Erythroblast (primary cell): ENCODE data around the gene PRKAA1.
"Not testable (repeated sequence)": the region's sequence is repeated elsewhere in the genome, so short reads cannot be mapped to it uniquely, and the experiment has no call there.

ENCODE experiments used
- DNase-seq, 2 experiments: peaks; one replicate each; lab custom pipeline; 2025; lab: John Stamatoyannopoulos, UW
- GATA1 ChIP-seq: IDR thresholded peaks from 2 replicates; pipeline ENCODE4 v1.6.1; 2011; ENCODE audit warnings: low read depth, mild to moderate bottlenecking, control low read depth, low read length, moderate library complexity
- POLR2A ChIP-seq: IDR thresholded peaks from 2 replicates; pipeline ENCODE4 v1.6.1; 2011; ENCODE audit warnings: mild to moderate bottlenecking, low read length

PRKAA1 gene

GRCh38 chr5:40798801-40799210, 632 bp upstream of the PRKAA1 start:
- no peak for TF ChIP-seq POLR2A
- TF ChIP-seq GATA1 = no peak
- DNase-seq = no peak

DNA sequence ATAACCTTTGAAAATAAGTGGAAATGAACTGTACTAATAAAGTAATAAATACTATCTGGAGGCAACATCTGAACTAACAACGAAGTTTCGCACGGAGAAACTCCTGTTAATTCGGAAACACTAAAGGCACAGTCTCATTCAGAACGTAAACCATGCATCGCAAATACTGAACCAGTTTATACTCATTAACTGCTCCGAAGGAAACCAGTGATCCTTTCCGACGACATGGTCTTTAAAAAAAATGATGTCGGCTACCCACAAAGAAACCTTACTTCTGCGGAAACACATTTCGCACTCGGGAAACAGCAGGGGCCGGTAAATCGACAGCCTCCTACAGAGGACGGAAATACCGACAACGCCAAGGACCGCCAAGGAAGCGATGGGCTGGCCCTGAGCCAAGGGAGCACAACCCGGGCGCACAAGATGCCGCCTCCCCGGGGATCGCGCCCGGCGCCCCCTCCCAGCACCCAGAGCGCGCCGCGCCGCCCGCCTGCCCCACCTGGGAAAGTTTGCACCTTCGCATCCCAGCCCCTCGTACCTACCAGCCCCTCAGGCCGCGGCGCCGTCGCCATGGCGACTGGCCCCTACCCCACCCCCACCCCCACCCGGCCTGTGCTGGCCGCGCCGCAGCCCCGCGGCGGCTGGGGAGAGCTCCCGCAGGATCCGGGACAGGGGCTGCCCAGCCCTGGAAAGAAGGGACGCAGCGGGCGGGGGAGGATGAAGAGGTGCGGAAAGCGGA, 732 bp downstream of the PRKAA1 start:
- DNase-seq = peak; percentile 84 to 88
- TF ChIP-seq GATA1 = no peak
- no peak for TF ChIP-seq POLR2A

- TF ChIP-seq GATA1 (no peak), POLR2A (no peak)
- DNase-seq = peak in 1 of 2 experiments; percentile 31
Observed at GRCh38 chr5:40796487-40796889, 1.7 kb downstream of the PRKAA1 start.

GRCh38 chr5:40794877-40795276, 3.3 kb downstream of the PRKAA1 start:
- DNase-seq = not testable (repeated sequence)

DNA sequence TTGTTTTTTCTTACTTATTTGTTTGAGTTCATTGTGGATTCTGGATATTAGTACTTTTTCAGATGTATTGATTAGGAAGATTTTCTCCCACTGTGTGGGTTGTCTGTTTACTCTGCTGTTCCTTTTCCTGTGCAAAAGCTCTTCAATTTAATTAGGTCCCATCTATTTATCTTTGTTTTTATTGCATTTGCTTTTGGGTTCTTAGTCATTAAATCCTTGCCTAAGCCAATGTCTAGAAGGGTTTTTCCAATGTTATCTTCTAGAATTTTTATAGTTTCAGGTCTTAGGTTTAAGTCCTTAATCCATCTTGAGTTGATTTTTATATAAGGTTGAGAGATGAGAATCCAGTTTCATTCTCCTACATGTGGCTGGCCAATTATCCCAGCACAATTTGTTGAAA, 3.8 kb downstream of the PRKAA1 start:
- DNase-seq = not testable (repeated sequence)

DNA sequence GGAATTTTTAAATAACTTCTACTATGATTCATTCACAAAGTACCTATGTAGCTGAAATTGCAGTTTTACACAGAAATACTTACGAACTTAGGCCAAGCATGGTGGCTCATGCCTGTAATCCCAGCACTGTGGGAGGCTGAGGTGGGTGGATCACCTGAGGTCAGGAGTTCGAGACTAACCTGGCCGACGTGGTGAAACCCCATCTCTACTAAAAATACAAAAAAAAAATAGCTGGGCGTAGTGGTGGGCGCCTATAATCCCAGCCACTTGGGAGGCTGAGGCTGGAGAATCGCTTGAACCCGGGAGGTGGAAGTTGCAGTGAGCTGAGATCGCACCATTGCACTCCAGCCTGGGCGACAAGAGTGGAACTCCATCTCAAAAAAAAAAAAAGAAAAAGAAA, 5.5 kb downstream of the PRKAA1 start:
- DNase-seq = not testable (repeated sequence)

DNA sequence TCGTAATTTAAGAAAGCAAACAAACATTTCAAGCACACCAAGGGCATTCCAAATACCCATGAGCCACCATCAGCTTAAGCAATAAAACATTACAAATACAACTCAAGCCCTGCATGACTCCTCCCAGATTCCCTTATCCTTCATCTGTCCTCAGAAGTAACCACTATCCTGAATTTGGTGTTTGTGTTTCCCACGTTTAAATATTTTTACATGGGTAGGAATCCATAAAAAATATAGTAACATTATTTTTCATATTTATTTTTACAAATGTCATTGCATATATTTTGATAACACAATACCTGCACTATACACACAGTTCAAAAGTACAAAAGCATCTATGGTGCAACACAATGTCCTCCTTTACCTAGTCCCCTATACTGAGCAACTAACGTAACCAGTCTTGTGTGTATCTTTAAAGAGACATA, 6.4 kb downstream of the PRKAA1 start:
- peak in 1 of 2 experiments; percentile 21 for DNase-seq
- no peak for TF ChIP-seq POLR2A
- TF ChIP-seq GATA1 = no peak

DNA sequence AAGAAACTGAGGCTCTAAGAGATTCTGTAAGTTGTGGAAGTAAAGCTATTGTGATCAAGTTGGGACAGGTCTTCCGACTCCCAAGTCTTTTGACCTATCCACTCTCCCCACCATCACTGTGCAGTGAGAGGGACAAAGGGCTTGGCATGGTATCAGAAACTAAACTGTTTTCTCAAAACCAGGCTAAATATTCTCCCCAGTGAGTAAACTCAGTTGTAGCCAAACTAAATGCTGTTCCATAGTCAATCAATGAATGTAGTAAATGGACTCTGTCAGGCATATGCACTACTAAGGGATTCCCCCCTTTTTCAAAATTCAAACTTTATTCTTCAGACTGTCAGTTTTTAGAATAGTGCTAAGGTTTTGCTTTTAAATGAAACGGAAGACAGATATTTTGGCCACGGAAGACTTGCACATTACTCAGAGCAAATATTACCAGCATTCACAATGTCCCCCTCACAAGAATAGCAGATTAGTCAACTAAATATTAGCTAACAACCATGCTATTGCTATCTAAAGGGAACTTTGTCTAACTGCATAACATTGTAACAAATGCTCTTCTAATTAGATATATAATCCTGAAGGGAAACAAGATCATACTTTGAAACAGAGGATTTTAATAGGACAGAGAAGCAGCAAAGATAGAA, 7.1 kb downstream of the PRKAA1 start:
- no peak for DNase-seq
- TF ChIP-seq POLR2A (no peak), GATA1 (no peak)

GRCh38 chr5:40788941-40789340, 9.2 kb downstream of the PRKAA1 start:
- DNase-seq = not testable (repeated sequence)

DNA sequence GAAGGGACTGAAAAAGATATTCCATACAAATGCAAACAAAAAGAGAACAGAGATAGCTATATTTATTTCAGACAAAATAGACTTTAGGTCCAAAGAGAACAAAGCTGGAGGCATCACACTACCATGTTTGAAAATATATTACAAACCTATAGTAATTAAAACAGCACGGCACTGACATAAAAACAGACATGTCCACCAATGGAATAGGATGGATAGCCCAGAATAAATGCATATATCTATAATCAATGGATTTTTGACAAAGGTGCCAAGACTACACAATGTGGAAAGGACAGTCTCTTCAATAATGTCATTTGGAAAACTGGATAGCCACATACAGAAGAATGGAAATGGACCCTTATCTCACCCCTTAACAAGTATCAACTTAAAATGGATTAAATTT, 10.2 kb downstream of the PRKAA1 start:
- DNase-seq = no peak
- TF ChIP-seq POLR2A (no peak), GATA1 (no peak)

- DNase-seq = not testable (repeated sequence)
Observed at GRCh38 chr5:40786664-40787063, 11.5 kb downstream of the PRKAA1 start.

DNA sequence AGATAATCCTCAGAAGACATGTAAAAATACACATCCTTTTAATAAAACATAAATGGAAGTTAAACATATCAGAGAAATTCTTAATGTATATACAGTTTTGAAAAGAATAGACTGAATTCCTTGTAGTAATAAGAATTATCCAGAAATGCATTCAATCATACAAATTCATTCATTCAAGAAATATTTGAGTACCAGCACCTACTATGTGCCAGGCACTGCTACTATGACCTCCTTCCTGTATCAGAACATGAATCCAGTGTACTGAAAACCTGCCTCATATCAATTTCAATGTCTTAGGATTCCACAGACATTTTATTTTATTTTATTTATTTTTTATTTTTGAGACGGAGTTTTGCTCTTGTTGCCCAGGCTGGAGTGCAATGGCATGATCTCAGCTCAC, 13.3 kb downstream of the PRKAA1 start:
- TF ChIP-seq POLR2A (no peak), GATA1 (no peak)
- DNase-seq = no peak

DNA sequence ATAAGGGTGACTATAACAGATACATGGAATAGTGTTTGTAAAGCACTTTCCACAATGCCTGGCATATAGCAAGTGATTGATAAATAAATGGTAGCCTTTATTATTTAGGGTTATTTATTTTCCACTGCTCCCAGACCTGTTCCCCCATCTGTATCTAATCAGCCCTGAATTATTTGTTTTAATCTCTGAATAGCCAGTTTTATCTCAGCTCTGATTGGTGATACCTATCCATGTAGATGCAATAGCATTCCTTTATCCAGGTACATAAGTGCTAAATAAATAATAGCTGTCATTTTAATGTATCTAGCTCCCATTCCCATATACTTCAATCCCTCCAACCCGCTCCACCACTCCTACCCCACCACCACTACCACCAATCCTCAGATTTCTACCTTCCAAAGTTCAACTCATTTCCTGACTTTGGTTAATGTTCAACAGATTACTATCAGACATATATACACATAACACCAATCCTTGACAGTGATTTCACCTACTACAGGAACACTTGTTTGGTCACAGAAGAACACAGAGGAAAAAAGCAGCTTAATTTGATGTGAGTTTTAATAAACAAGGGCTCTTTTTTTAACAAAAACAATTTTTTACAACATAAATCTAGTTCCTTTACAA, 14.0 kb downstream of the PRKAA1 start:
- no peak for DNase-seq
- TF ChIP-seq GATA1 (no peak), POLR2A (no peak)

DNA sequence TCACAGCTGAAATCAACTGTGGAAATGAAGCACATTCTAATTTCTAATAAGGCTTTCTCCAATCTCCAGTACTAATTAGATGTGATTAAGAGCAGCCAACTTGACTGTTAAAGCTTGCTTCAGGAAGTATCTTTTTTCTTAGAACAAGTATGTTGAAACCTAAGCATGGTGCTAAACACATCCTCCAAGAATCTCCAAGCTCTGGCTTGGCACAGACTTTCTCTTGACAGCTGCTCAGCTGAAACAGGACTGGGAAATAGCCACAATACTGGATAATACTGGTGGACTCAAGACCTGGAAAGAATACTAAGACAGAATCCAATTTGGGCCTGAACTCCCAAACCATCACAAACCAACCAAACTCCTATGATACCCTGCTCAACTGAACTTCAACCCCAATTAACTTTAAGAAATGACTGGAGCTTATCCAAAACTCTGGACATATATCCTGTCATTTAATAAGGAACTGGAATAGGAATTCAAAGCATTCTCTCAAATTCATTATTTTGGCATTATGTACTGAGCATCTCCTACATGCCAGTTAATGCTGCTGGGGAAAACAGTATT, 16.2 kb downstream of the PRKAA1 start:
- no peak for TF ChIP-seq POLR2A
- TF ChIP-seq GATA1 = no peak
- DNase-seq = no peak

DNA sequence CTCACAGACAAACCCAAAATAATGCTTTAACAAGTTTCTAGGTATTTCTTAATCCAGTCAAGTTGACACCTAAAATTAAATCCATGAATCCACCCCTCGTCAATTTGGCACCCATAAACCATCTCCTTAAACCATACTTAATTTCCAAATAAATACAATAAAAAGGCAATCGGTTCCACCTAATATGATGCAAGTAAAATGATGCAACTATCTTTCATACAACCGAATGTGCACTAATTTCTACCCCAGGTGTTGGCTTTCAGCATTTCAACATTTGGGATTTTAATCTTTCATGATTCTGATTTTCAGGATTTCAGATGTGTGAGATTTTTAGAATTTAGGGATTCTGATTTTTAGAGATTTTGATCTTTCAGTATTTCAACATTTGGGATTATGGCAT, 17.3 kb downstream of the PRKAA1 start:
- DNase-seq = no peak
- TF ChIP-seq GATA1 = no peak
